ENCODE measurements around the gene RHEX. TPM values are rescaled to one million over a fixed set of nuclear protein-coding genes. Genes with fewer than 3 reads are reported as not detected.

Gene RHEX
- polyA plus RNA-seq, 1 of the 3 experiments (the other 2 are of a cell fraction) = not detected

- Histone ChIP-seq H3K27me3 (ENCODE audit: insufficient read depth) (no peaks in the 10 kb centered on the region), H2AFZ (ENCODE audit: low read depth) (no peak overlapping the region), H3K4me2 (no peak overlapping the region), H3K4me1 (ENCODE audit: control insufficient read depth in 1 of 2, insufficient read depth in 2 of 2, low read depth in 1 of 2, low read length in 1 of 2) (peaks cover 0 to 13% of the 10 kb centered on the region in 2 experiments; a peak in 2 of 4 replicates), H4K20me1 (ENCODE audit: insufficient read depth) (no peaks in the 10 kb centered on the region), H3K79me2 (ENCODE audit: insufficient read depth) (no peaks in the 10 kb centered on the region), H3K36me3 (replicated peaks in 1 of 2; ENCODE audit: control insufficient read depth in 1 of 2, insufficient read depth in 2 of 2, low read length in 1 of 2) (no peaks in the 10 kb centered on the region), H3K9me3 (no peaks in the 10 kb centered on the region), H3F3A (replicated peaks; ENCODE audit: insufficient read depth) (no peaks in the 10 kb centered on the region), H3K9ac (no peak overlapping the region), H3K27ac (ENCODE audit: low read depth in 2 of 2, low read length in 1 of 2) (no peak overlapping the region), H3K9me2 (no peaks in the 10 kb centered on the region), H3K4me3 (ENCODE audit: low read depth in 2 of 2, low read length in 1 of 2) (no peak overlapping the region)
- 75% methylated on average over 9 of the region's 9 CpGs for WGBS (ENCODE audit: low lambda C conversion rate)
- ChIA-PET POLR2A (no interaction called here), CTCF (interaction anchor here (0.6 to 13.9 kb wide), 5 partner anchors 9 to 465 kb away, joined by 3 to 248 read pairs (median 5); no protein-coding TSS in a partner anchor)
- no peak for TF ChIP-seq GABPA (IDR thresholded peaks at IDR 0.05; ENCODE audit: low read depth)
- DNase-seq = no peak
Measured at GRCh38 chr1:206098242-206098919, 45.4 kb downstream of the RHEX start.

GRCh38 chr1:206100226-206100815 lies 47.3 kb downstream of the RHEX start:
- 62% methylated on average over 1 of the region's 1 CpG for WGBS (ENCODE audit: low lambda C conversion rate)
- Histone ChIP-seq H3K9me2 (no peaks in the 10 kb centered on the region), H3F3A (replicated peaks; ENCODE audit: insufficient read depth) (no peaks in the 10 kb centered on the region), H3K4me2 (no peak overlapping the region), H3K4me1 (ENCODE audit: control insufficient read depth in 1 of 2, insufficient read depth in 2 of 2, low read depth in 1 of 2, low read length in 1 of 2) (peaks cover 0 to 8% of the 10 kb centered on the region in 2 experiments; a peak in 1 of 4 replicates), H3K27me3 (ENCODE audit: insufficient read depth) (no peaks in the 10 kb centered on the region), H3K4me3 (ENCODE audit: low read depth in 2 of 2, low read length in 1 of 2) (no peak overlapping the region), H2AFZ (ENCODE audit: low read depth) (no peak overlapping the region), H3K79me2 (ENCODE audit: insufficient read depth) (no peaks in the 10 kb centered on the region), H3K27ac (ENCODE audit: low read depth in 2 of 2, low read length in 1 of 2) (no peak overlapping the region; a peak in 1 of 4 replicates), H4K20me1 (ENCODE audit: insufficient read depth) (no peaks in the 10 kb centered on the region), H3K36me3 (replicated peaks in 1 of 2; ENCODE audit: control insufficient read depth in 1 of 2, insufficient read depth in 2 of 2, low read length in 1 of 2) (no peaks in the 10 kb centered on the region), H3K9me3 (no peaks in the 10 kb centered on the region), H3K9ac (no peak overlapping the region)
- no peak for TF ChIP-seq RXRA (IDR thresholded peaks at IDR 0.05; ENCODE audit: borderline replicate concordance, low read depth)
- TF ChIP-seq MAX (IDR thresholded peaks at IDR 0.05; ENCODE audit: low read depth) = no peak
- TF ChIP-seq YY1 (IDR thresholded peaks at IDR 0.05; ENCODE audit: low read depth) = no peak
- ChIA-PET POLR2A (no interaction called here), CTCF (interaction anchor here (1.1 to 13.9 kb wide), 4 partner anchors 69 to 182 kb away, joined by 3 to 248 read pairs (median 5); no protein-coding TSS in a partner anchor)
- no peak for DNase-seq

- CTCF ChIA-PET = interaction anchor here (0.9 to 13.9 kb wide), 5 partner anchors 70 to 310 kb away, joined by 4 to 248 read pairs (median 6); no protein-coding TSS in a partner anchor
Measured at GRCh38 chr1:206101351-206102045, 48.5 kb downstream of the RHEX start.

More at GRCh38 chr1:206101351-206102045, 48.5 kb downstream of the RHEX start:
- Histone ChIP-seq H4K20me1 (ENCODE audit: insufficient read depth) (no peaks in the 10 kb centered on the region), H3K79me2 (ENCODE audit: insufficient read depth) (no peaks in the 10 kb centered on the region), H3K9me2 (no peaks in the 10 kb centered on the region), H3K4me1 (ENCODE audit: control insufficient read depth in 1 of 2, insufficient read depth in 2 of 2, low read depth in 1 of 2, low read length in 1 of 2) (peaks cover 0 to 8% of the 10 kb centered on the region in 2 experiments; a peak in 1 of 4 replicates), H2AFZ (ENCODE audit: low read depth) (no peak overlapping the region), H3K9me3 (no peaks in the 10 kb centered on the region), H3K4me2 (no peak overlapping the region), H3K9ac (no peak overlapping the region), H3K4me3 (ENCODE audit: low read depth in 2 of 2, low read length in 1 of 2) (no peak overlapping the region), H3F3A (replicated peaks; ENCODE audit: insufficient read depth) (no peaks in the 10 kb centered on the region), H3K36me3 (replicated peaks in 1 of 2; ENCODE audit: control insufficient read depth in 1 of 2, insufficient read depth in 2 of 2, low read length in 1 of 2) (no peaks in the 10 kb centered on the region), H3K27ac (ENCODE audit: low read depth in 2 of 2, low read length in 1 of 2) (no peak overlapping the region), H3K27me3 (ENCODE audit: insufficient read depth) (no peaks in the 10 kb centered on the region)
- WGBS (ENCODE audit: low lambda C conversion rate) = 43% methylated on average over 5 of the region's 6 CpGs
- no peak for DNase-seq
- TF ChIP-seq MXI1 (IDR thresholded peaks at IDR 0.05; ENCODE audit: low read depth, low read length) (no peak), GABPA (IDR thresholded peaks at IDR 0.05; ENCODE audit: low read depth) (no peak), CHD2 (IDR thresholded peaks at IDR 0.05; ENCODE audit: low read length, partially characterized antibody) (no peak), IRF3 (IDR thresholded peaks at IDR 0.05; ENCODE audit: low read depth, low read length) (no peak), FOXM1 (IDR thresholded peaks at IDR 0.05; ENCODE audit: low read depth) (no peak), GATA2 (CRISPR knock-in tag; IDR thresholded peaks at IDR 0.05) (no peak), TAF1 (IDR thresholded peaks at IDR 0.05; ENCODE audit: borderline replicate concordance, low read depth, low read length) (no peak), YY1 (IDR thresholded peaks at IDR 0.05; ENCODE audit: low read depth) (no peak), SMC3 (IDR thresholded peaks at IDR 0.05; ENCODE audit: low read depth, low read length) (no peak), POLR2AphosphoS5 (IDR thresholded peaks at IDR 0.05; ENCODE audit: low read depth, low read length) (no peak), FOXJ3 (CRISPR knock-in tag; IDR thresholded peaks at IDR 0.05) (no peak), NFIC (IDR thresholded peaks at IDR 0.05; ENCODE audit: borderline replicate concordance) (no peak), USF1 (IDR thresholded peaks at IDR 0.05; ENCODE audit: borderline replicate concordance, low read depth) (no peak), MAX (IDR thresholded peaks at IDR 0.05; ENCODE audit: low read depth) (no peak)
- POLR2A ChIA-PET = no interaction called here

Measured in SK-N-SH (cell line).